ENCODE measurements around the gene GPR143.

The GPR143 gene

DNA sequence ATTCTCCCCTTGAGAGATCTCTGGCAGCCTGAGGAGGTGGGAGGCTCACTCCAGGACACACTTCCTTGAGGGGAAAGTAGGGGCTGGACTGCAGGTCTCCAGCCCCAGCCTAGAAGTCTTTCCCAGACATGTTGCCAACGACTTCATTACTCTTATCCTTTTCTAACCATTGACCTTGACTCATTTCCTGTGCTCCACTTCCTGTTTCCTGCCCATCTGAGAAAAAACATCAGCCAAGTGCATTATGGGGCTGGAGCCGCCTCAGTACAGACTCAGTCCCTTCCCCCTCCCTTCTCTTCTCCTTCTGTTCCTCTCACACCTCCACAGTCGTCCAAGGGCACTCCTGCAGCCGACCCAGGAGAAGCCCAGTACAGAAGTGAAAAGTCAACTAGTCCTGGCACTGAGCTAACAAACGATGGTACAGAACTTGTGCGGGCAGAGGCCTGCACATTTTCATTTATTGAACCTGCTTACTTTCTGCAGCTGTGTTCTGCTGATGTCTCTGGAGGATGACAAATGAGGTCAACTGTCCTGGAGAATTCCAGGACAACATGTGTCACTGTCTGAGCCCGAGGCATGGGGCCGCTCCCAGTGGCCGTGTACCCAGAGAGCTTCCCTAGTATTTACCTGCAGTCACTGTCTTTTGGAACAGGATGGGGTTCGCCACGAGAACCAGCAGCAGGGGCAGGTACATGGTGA lies 20.1 kb downstream of the GPR143 start:
- TF ChIP-seq, protein P1, sequence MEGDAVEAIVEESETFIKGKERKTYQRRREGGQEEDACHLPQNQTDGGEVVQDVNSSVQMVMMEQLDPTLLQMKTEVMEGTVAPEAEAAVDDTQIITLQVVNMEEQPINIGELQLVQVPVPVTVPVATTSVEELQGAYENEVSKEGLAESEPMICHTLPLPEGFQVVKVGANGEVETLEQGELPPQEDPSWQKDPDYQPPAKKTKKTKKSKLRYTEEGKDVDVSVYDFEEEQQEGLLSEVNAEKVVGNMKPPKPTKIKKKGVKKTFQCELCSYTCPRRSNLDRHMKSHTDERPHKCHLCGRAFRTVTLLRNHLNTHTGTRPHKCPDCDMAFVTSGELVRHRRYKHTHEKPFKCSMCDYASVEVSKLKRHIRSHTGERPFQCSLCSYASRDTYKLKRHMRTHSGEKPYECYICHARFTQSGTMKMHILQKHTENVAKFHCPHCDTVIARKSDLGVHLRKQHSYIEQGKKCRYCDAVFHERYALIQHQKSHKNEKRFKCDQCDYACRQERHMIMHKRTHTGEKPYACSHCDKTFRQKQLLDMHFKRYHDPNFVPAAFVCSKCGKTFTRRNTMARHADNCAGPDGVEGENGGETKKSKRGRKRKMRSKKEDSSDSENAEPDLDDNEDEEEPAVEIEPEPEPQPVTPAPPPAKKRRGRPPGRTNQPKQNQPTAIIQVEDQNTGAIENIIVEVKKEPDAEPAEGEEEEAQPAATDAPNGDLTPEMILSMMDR (IDR thresholded peaks at IDR 0.05; ENCODE audit: low read depth, low read length) = no peak
- DNase-seq (ENCODE audit: extremely low read depth, low read depth) = no peak

DNA sequence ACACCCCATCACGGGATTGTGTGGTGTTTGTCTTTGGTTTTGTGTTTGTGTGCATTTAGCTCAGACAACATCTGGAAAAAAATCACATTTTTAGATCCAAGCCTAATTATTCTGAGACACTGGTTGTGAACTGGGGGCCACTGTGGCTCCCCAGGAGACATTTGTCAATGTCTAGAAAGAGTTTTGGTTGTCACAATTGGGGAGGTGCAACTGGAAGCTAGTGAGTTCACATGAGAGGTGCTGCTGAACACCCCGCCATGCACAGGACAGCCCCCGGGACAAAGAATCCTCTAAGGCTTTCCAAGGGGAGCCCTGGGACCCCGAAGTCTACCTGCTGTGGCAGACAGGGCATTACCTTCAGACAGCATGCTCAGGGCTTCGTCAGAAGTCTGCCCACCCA lies 26.5 kb downstream of the GPR143 start:
- no peak for DNase-seq (ENCODE audit: extremely low read depth, low read depth)
- TF ChIP-seq, protein P1 (IDR thresholded peaks at IDR 0.05; ENCODE audit: low read depth, low read length) = no peak

DNA sequence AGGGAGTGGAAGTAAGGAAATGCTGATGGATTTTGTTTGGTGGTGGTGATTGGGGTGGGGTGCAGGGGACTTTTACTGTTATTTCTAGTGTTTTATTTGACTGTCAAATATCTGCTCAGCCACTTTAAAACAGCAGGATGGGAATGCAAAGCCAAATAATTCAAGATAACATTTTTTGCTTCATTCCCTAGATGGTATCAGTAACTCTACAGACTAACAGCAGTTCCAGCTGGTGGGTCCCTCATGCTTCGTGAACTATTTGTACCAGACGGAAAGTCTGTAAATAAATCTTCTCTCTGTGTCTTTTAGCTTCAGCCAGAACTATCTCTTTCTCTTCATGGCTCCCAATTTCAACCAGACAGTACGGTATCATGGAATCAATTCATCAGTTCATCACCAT lies 27.5 kb downstream of the GPR143 start:
- DNase-seq (ENCODE audit: extremely low read depth, low read depth) = no peak
- TF ChIP-seq, protein P1 (IDR thresholded peaks at IDR 0.05; ENCODE audit: low read depth, low read length) = no peak

DNA sequence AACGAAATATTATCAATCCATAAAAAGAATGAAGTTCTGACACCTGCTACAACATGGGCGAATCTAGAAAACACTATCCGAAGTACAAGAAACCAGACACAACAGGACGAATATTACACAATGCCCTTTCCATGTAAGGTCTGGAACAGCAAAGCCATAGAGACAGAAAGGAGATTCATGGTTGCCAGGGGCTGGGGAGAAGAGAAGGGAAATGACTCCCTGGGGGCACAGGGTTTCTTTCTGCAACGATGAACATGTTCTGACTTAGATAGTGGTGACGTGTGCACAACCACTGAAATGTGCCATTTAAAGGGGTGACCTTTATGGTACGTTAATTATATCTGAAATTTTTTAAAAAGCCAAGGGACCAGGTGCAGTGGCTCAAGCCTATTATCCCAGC lies 28.3 kb downstream of the GPR143 start:
- TF ChIP-seq, protein P1 (IDR thresholded peaks at IDR 0.05; ENCODE audit: low read depth, low read length) = no peak

DNA sequence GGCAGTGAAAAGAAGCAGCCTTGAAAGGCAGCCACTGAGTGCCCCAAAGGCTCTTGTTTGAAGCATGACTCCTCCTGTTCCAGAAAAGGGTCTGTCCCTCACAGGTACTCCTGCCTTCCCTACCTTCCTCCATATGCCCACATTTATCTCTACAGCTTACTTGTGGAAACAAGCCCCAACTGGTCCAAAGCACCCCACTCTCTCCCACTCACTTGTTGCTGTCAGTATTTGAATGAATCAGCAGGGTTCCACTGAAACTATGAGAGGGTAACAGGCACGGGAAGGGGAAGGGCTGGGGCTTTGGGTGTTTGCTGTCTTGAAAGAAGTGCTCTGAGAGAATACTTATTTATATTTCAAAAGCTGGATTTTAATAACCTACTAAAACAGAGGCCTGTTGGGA lies 34.9 kb downstream of the GPR143 start:
- TF ChIP-seq, protein P1 (IDR thresholded peaks at IDR 0.05; ENCODE audit: low read depth, low read length) = no peak
- no peak for DNase-seq (ENCODE audit: extremely low read depth, low read depth)

More for the DNA sequence above, 28.3 kb downstream of the GPR143 start:
- DNase-seq (ENCODE audit: extremely low read depth, low read depth) = no peak

DNA sequence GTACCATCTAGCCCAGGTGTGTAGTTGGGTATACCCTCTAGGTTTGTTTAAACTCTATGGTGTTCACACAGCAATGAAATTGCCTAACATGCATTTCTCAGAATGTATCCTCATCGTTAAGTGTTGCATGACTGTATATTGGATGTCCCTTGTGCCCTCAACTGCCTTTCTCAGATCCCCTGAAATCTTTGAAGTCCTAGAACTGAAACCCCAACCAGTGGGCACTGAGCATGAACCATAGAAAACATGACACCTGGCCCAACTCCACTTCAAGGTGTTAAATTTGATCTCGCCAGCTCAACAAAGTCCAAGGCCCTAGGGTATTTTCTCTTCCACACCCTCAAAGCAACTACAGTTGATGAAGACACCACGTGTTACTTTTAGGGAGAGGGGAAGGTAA lies 35.6 kb downstream of the GPR143 start:
- TF ChIP-seq, protein P1 (IDR thresholded peaks at IDR 0.05; ENCODE audit: low read depth, low read length) = no peak
- DNase-seq (ENCODE audit: extremely low read depth, low read depth) = no peak

DNA sequence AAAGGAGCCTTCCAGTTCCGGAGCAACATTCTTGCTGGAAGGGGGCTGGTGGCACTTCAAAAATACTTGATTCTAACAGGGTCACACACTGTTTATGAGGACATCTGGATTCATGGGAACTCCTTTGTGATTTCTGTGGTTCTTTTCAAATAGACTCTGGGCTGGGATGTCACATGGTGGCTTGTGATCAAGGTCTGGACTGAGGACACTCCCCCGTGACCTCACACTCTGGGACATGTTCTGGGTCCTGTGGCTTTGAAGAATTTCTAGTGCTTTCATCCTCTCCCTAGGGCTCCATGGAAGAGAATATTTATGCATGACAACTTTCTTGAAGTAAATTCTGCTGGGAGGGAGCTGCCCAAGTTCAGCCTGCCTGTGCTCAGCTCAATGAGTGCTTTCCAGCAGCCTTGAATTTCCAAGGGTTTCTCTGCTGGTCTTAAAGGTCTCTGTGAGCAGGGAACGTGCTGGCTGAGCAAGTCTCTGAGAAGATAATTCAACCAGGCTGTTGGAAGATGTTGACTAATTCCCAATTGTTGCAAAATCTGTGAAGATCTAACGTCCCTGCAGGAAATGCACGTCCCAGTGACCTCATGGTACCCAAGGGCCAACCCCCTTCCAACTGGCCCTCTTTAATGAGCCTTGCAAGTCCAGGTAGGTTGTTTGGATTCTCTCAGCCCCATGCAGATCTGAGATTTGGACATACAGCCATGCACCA lies 36.3 kb downstream of the GPR143 start:
- TF ChIP-seq, protein P1 (IDR thresholded peaks at IDR 0.05; ENCODE audit: low read depth, low read length) = no peak
- DNase-seq (ENCODE audit: extremely low read depth, low read depth) = no peak

All from AG09319 (cell line).